OCI-LY3 (cell line): ENCODE results near the gene GPR155.

Experiments
- CTCF ChIP-seq: fragments of 200-600, 300-600 bp; sonication (generic); IDR thresholded peaks from 2 replicates; pipeline ENCODE4 v1.5.1; 2014; ENCODE audit warnings: antibody characterized with exemption, low read length, low read depth
- EZH2phosphoT487 ChIP-seq: fragments of 200-600 bp; shearing (Covaris generic); IDR thresholded peaks from 2 replicates; pipeline ENCODE4 v1.6.1; 2018; ENCODE audit warnings: antibody characterized with exemption, mixed run types, low read depth

- no peak for TF ChIP-seq CTCF
- TF ChIP-seq EZH2phosphoT487: no peak
Observed at GRCh38 chr2:174444761-174445160, 42.1 kb downstream of the GPR155 start.
